Tibial nerve (tissue), 4 donors: Measurements from ENCODE around the gene SEPTIN1. TPM values are rescaled to one million over a fixed set of nuclear protein-coding genes. Genes with fewer than 3 reads are reported as not detected.

Source experiments
- DNase-seq, 2 donors: peaks; one replicate each; pipeline ENCODE4 v3.0.0-alpha.2; 2019; ENCODE audit warnings: low spot score in 2 of 2
- H3K27ac ChIP-seq, 4 donors: fragments of 200-600 bp; sonication (generic) in 3 of 4; one replicate each; pipeline ENCODE4 v1.5.1; 2017 to 2019; ENCODE audit warnings: mild to moderate bottlenecking in 1 of 4
- H3K27me3 ChIP-seq, 2 donors: fragments of 200-600 bp; sonication (generic) in 1 of 2; one replicate each; pipeline versions ENCODE4 v1.5.1 to v1.6.0; 2017 to 2019
- H3K36me3 ChIP-seq, 3 donors: fragments of 200-600 bp; sonication (generic); one replicate each; pipeline ENCODE4 v1.5.1; 2018 to 2019
- H3K4me1 ChIP-seq, 4 donors: fragments of 200-600 bp; sonication (generic) in 3 of 4; one replicate each; pipeline ENCODE4 v1.5.1; 2017 to 2019
- H3K4me3 ChIP-seq, 4 donors: fragments of 200-600 bp; sonication (generic) in 3 of 4; one replicate each; pipeline ENCODE4 v1.5.1; 2017 to 2019; ENCODE audit warnings: mild to moderate bottlenecking in 1 of 4, moderate library complexity in 1 of 4
- H3K9me3 ChIP-seq, 4 donors: fragments of 200-600 bp; sonication (generic) in 3 of 4; one replicate each; pipeline ENCODE4 v1.5.1; 2017 to 2019
- CTCF ChIP-seq, 5 experiments: fragments of 200-600 bp in 3 of 5; fragments of 450-650 bp in 2 of 5; sonication (generic) in 3 of 5; IDR thresholded peaks; one replicate each; pipeline ENCODE4 v1.5.1; 2016 to 2019; ENCODE audit warnings: antibody characterized with exemption in 5 of 5, mild to moderate bottlenecking in 3 of 5, moderate library complexity in 2 of 5
- EP300 ChIP-seq, 2 donors: sonication (generic); formaldehyde crosslinking; IDR thresholded peaks; one replicate each; pipeline ENCODE4 v1.6.1; 2017; ENCODE audit warnings: antibody characterized with exemption in 2 of 2, mild to moderate bottlenecking in 1 of 2
- POLR2A ChIP-seq, 2 donors: fragments of 450-650 bp; IDR thresholded peaks; one replicate each; pipeline ENCODE4 v1.6.1; 2017; ENCODE audit warnings: antibody characterized with exemption in 2 of 2, mild to moderate bottlenecking in 2 of 2, moderate library complexity in 2 of 2
- WGBS, 2 donors: methylation state at CpG; one replicate each; pipeline ENCODE4 v1.1.5; 2018; 5-methylcytosine and 5-hydroxymethylcytosine counted together
- total RNA-seq, 4 donors: library from RNA; depleted of rRNA; stranded (reverse); fragments of >200 nt; gene quantifications; one replicate each; pipeline ENCODE4 v1.1.0, GENCODE V29; 2016

SEPTIN1 gene
- total RNA-seq, 4 donors from 2014 or later = 1.4 to 4.8 (median 3.6) TPM; not detected in 1

DNA sequence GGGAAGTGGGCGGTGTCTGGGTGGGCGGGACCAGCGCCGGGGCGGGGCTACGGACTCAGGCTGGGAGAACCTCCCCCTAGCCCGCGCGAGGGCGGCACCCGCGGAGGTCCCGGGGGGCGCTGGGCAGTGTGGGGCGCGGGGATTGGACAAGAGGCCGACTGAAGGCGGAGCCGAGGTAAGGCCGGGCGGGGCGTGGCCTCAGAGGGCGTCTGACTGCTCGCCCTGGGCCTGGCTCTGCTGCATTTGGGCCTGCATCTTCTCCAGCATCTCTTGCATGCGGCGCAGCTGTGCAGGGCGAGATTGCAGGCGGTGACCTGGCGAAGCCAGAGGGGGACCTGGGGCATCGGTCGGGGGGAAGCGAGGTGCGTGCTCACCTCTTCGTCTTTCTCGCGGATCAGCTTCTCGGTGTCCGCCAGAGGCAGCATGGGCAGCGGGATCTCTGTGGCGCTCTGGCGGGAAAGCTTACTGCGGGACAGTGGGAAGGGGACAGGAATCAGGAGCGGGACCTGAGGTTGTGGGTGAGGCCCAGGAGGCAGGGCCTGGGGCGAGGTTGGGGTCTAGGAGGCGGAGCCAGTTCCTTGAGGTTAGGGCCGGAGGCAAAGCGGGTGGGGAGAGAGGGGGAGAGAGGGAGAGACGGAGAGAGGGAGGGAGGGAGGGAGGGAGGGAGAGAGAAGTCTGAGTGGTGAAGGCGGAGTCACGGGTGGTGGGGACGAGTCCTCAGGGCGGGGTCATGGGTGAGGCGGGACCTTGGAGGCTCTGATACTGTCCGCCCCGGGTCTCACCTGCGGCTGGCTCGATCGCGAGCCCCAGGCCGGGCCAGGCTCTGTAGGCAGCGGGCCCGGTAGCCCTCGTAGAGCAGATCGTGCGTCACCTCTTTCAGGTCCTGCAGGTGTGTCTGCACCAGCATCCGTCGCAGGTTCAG is 3.9 kb downstream of the SEPTIN1 start:
- DNase-seq = peak; percentile 98 to 99
- WGBS, 2 donors = 1% methylated on average over 38 to 61 of the region's 67 CpGs
- H3K27ac ChIP-seq = peak overlapping the region; percentile 99 to 100 (median 100)
- peaks cover 0 to 29% (median 13%) of the 10 kb centered on the region in 4 donors for H3K4me1 ChIP-seq
- peak in 3 of 5 experiments; percentile 12 to 37 (median 27) for TF ChIP-seq CTCF (IDR thresholded peaks at IDR 0.05)
- peak; percentile 23 to 89 for TF ChIP-seq POLR2A (IDR thresholded peaks at IDR 0.05)
- peak; percentile 13 to 80 for TF ChIP-seq EP300 (IDR thresholded peaks at IDR 0.05)
- H3K36me3 ChIP-seq = no peaks in the 10 kb centered on the region
- no peaks in the 10 kb centered on the region for H3K9me3 ChIP-seq
- peak overlapping the region; percentile 66 to 89 (median 79) for H3K4me3 ChIP-seq
- no peaks in the 10 kb centered on the region for H3K27me3 ChIP-seq

- 0 to 1% methylated on average over 39 of the region's 39 CpGs for WGBS, 2 donors
- Histone ChIP-seq H3K27me3 (no peaks in the 10 kb centered on the region), H3K27ac (peak overlapping the region; percentile 99 to 100 (median 100)), H3K9me3 (no peaks in the 10 kb centered on the region), H3K4me1 (peaks cover 0 to 29% (median 13%) of the 10 kb centered on the region in 4 donors), H3K4me3 (peak overlapping the region; percentile 59 to 89 (median 72)), H3K36me3 (no peaks in the 10 kb centered on the region)
- DNase-seq = peak; percentile 93 to 97
- TF ChIP-seq CTCF (IDR thresholded peaks at IDR 0.05) (peak in 1 of 5 experiments; percentile 12), POLR2A (IDR thresholded peaks at IDR 0.05) (peak; percentile 56 to 82), EP300 (IDR thresholded peaks at IDR 0.05) (peak; percentile 43 to 95)
Observed at GRCh38 chr16:30377812-30378235, 4.5 kb downstream of the SEPTIN1 start.

GRCh38 chr16:30377050-30377811 is 5.1 kb downstream of the SEPTIN1 start:
- Histone ChIP-seq H3K9me3 (no peaks in the 10 kb centered on the region), H3K4me1 (peaks cover 0 to 29% (median 13%) of the 10 kb centered on the region in 4 donors), H3K27me3 (no peaks in the 10 kb centered on the region), H3K36me3 (no peaks in the 10 kb centered on the region), H3K27ac (peak overlapping the region; percentile 99 to 100 (median 100)), H3K4me3 (peak overlapping the region; percentile 59 to 89 (median 72))
- no peak for DNase-seq
- TF ChIP-seq EP300 (IDR thresholded peaks at IDR 0.05) (no peak), CTCF (IDR thresholded peaks at IDR 0.05) (no peak), POLR2A (IDR thresholded peaks at IDR 0.05) (no peak)
- WGBS, 2 donors = 37 to 39% methylated on average over 26 to 29 of the region's 29 CpGs

DNA sequence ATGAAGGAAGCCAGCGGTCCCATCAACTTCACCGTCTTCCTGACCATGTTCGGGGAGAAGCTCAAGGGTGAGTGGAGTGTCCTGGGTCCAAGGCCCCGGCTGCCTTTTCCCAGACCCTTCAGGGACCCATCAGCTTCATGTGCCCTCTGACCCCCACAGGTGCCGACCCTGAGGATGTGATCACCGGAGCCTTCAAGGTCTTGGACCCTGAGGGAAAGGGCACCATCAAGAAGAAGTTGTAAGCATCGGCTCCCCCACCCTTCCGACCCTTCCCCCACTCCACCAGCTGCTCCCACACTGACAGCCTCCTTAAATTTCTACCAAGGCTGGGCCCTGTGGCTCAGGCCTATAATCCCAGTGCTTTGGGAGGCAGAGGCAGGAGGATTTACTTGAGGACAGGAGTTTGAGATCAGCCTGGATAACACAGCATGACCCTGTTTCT is 5.9 kb downstream of the SEPTIN1 start:
- no peak for DNase-seq
- Histone ChIP-seq H3K4me1 (peaks cover 0 to 28% (median 14%) of the 10 kb centered on the region in 4 donors), H3K36me3 (no peaks in the 10 kb centered on the region), H3K9me3 (no peaks in the 10 kb centered on the region), H3K27me3 (no peaks in the 10 kb centered on the region), H3K27ac (peak overlapping the region; percentile 99 to 100 (median 100)), H3K4me3 (no peak overlapping the region)
- WGBS, 2 donors = 85 to 88% methylated on average over 8 of the region's 8 CpGs
- no peak for TF ChIP-seq CTCF (IDR thresholded peaks at IDR 0.05)
- TF ChIP-seq POLR2A (IDR thresholded peaks at IDR 0.05) = no peak
